Right lung (tissue), 5 donors: ENCODE measurements around the gene GPR82. TPM values are rescaled to one million over a fixed set of nuclear protein-coding genes. Genes with fewer than 3 reads are reported as not detected.

Experiments
- polyA plus RNA-seq, 5 donors: library from polyadenylated mRNA; unstranded; fragments of 120-200 nt; gene quantifications; one replicate each; pipeline versions ENCODE4 v1.2.1 to v1.2.3, GENCODE V29; 2013; ENCODE audit warnings: inconsistent platforms in 1 of 5, low replicate concordance in 1 of 5; ENCODE audit not compliant: insufficient read length in 5 of 5, insufficient read depth in 1 of 5

Gene GPR82
- polyA plus RNA-seq, 5 donors, result 0.13 to 0.26 (median 0.16) TPM

Other genes starting within 250 kb of the GPR82 start
- 1 to 10 TPM; 3.2 to 9.1 (median 6.3) TPM for gene GPR34, start 35.2 kb upstream of the GPR82 start, polyA plus RNA-seq
- 10 to 100 TPM; 27.9 to 61.7 (median 50.8) TPM for gene CASK, start 199.4 kb downstream of the GPR82 start, polyA plus RNA-seq